HepG2 (cell line): ENCODE measurements around the gene HSPA1A. TPM values are rescaled to one million over a fixed set of nuclear protein-coding genes. Genes with fewer than 3 reads are reported as not detected.

Experiments used
- ATAC-seq: fragments of 200-7000 bp; cut with Tn5 transposase; 3 replicates; pipeline ENCODE4 v1.9.1; 2020; ENCODE audit warnings: mild to moderate bottlenecking, moderate library complexity
- BruUV-seq: library from RNA; stranded (reverse); fragments of 400-500 nt; replicated peaks from 2 replicates; lab custom pipeline; 2021; lab: Mats Ljungman, UMichigan
- CTCF ChIA-PET: fragments of 300-600 bp; formaldehyde crosslinking; extraction: SDS; loops from one replicate; lab custom pipeline; 2021; ENCODE audit warnings: low total read pairs, inconsistent platforms, low intra/inter-chr PET ratio; lab: Yijun Ruan, JAX
- POLR2A ChIA-PET: fragments of 350-600 bp; sonication (Branson Sonifier 250); formaldehyde crosslinking; loops from one replicate; lab custom pipeline; 2020; ENCODE audit warnings: antibody characterized with exemption, inconsistent platforms; lab: Yijun Ruan, JAX
- DNase-seq: peaks from one replicate; pipeline ENCODE4 v3.0.0-alpha.2; 2015; ENCODE audit warnings: low spot score
- FAIRE-seq: peaks from 3 replicates; lab custom pipeline; 2011; peaks lifted over from hg19 to GRCh38; lab: Jason Lieb, UNC
- H2AFZ ChIP-seq: one replicate; pipeline ENCODE4 v1.6.1; 2011; ENCODE audit warnings: low read length, inconsistent platforms
- H3K27ac ChIP-seq: fragments of 300-600 bp; 3 replicates; pipeline ENCODE4 v1.8.0; 2011; ENCODE audit warnings: mixed run types, mild to moderate bottlenecking, mixed read lengths, low read length, inconsistent platforms; ENCODE audit not compliant: insufficient read depth; ENCODE audit errors: extremely low read length
- H3K27me3 ChIP-seq, 2 experiments: fragments of 200-600 bp in 1 of 2; 2 replicates in 1 of 2; 3 replicates in 1 of 2; pipeline versions ENCODE4 v1.6.0 to v1.8.0; 2011; ENCODE audit warnings: low read length in 2 of 2, mild to moderate bottlenecking in 2 of 2, moderate library complexity in 2 of 2, inconsistent platforms in 1 of 2; ENCODE audit not compliant: insufficient read depth in 2 of 2, control insufficient read depth in 1 of 2
- H3K36me3 ChIP-seq, 2 experiments: fragments of 200-600 bp in 1 of 2; replicated peaks in 1 of 2; 2 replicates in 1 of 2; 3 replicates in 1 of 2; pipeline versions ENCODE4 v1.5.1 to v1.8.0; 2011; ENCODE audit warnings: low read length in 2 of 2, inconsistent platforms in 1 of 2; ENCODE audit not compliant: insufficient read depth in 2 of 2, control insufficient read depth in 1 of 2
- H3K4me1 ChIP-seq: 2 replicates; pipeline ENCODE4 v1.5.1; 2012; ENCODE audit warnings: low read length, inconsistent platforms; ENCODE audit not compliant: insufficient read depth
- H3K4me2 ChIP-seq: 2 replicates; pipeline ENCODE4 v1.6.0; 2011; ENCODE audit warnings: low read depth, low read length, inconsistent platforms
- H3K4me3 ChIP-seq, 3 experiments: fragments of 200-600 bp in 1 of 3; sonication (generic), shearing (Covaris generic) in 1 of 3; replicated peaks in 1 of 3; 2 replicates each; pipeline ENCODE4 v1.5.1; 2011 to 2016; ENCODE audit warnings: low read length in 3 of 3, inconsistent platforms in 2 of 3, low read depth in 2 of 3, mild to moderate bottlenecking in 2 of 3, control low read depth in 1 of 3, mixed read lengths in 1 of 3; ENCODE audit not compliant: insufficient read depth in 1 of 3
- H3K79me2 ChIP-seq: one replicate; pipeline ENCODE4 v1.6.1; 2011; ENCODE audit warnings: low read length, inconsistent platforms; ENCODE audit not compliant: insufficient read depth
- H3K9ac ChIP-seq: 2 replicates; pipeline ENCODE4 v1.6.0; 2011; ENCODE audit warnings: mild to moderate bottlenecking, low read depth, low read length, inconsistent platforms; ENCODE audit not compliant: insufficient read depth
- H3K9me3 ChIP-seq: 2 replicates; pipeline ENCODE4 v1.5.1; 2012; ENCODE audit warnings: mild to moderate bottlenecking, low read length
- H4K20me1 ChIP-seq: 2 replicates; pipeline ENCODE4 v1.6.0; 2011; ENCODE audit warnings: inconsistent platforms, mild to moderate bottlenecking, low read length, moderate library complexity; ENCODE audit not compliant: insufficient read depth
- CREB1 ChIP-seq, 2 experiments: fragments of 450-650 bp in 1 of 2; IDR thresholded peaks; 2 replicates each; pipeline ENCODE4 v1.6.1; 2016 to 2017; ENCODE audit warnings: control low read depth in 1 of 2, mild to moderate bottlenecking in 1 of 2, missing compliant biosample characterization in 1 of 2, missing genetic modification characterization in 1 of 2
- ERF ChIP-seq: IDR thresholded peaks from 2 replicates; pipeline ENCODE4 v1.6.1; 2018; ENCODE audit warnings: missing biosample characterization, missing genetic modification reagents
- FOXO4 ChIP-seq: sonication (generic); formaldehyde crosslinking; conservative IDR thresholded peaks from 2 replicates; pipeline ENCODE4 v1.8.1; 2023; ENCODE audit warnings: missing genetic modification reagents
- HNRNPLL ChIP-seq: fragments of 200-400 bp; formaldehyde crosslinking; IDR thresholded peaks from 2 replicates; pipeline ENCODE4 v1.6.1; 2017; ENCODE audit warnings: mild to moderate bottlenecking, low read depth, low read length; ENCODE audit not compliant: poor library complexity, severe bottlenecking
- MBNL3 ChIP-seq: fragments of 250-450 bp; sonication (Bioruptor Pico); conservative IDR thresholded peaks from 2 replicates; pipeline ENCODE4 v1.8.0; 2022; ENCODE audit warnings: mild to moderate bottlenecking, inconsistent platforms
- NFIB ChIP-seq: sonication (generic); formaldehyde crosslinking; IDR thresholded peaks from 2 replicates; pipeline ENCODE4 v1.9.0; 2021; ENCODE audit warnings: missing genetic modification reagents, mild to moderate bottlenecking, borderline replicate concordance
- POLR2A ChIP-seq, 2 experiments: IDR thresholded peaks; 2 replicates each; pipeline ENCODE4 v1.6.1; 2011; ENCODE audit warnings: low read depth in 2 of 2, low read length in 2 of 2, mild to moderate bottlenecking in 1 of 2, moderate library complexity in 1 of 2; ENCODE audit not compliant: insufficient read depth in 1 of 2
- SMAD1 ChIP-seq: sonication (generic); formaldehyde crosslinking; IDR thresholded peaks from 2 replicates; pipeline ENCODE4 v1.4.0; 2020; ENCODE audit warnings: missing genetic modification reagents, low read depth, mild to moderate bottlenecking, borderline replicate concordance
- ZFAT ChIP-seq: sonication (generic); formaldehyde crosslinking; conservative IDR thresholded peaks from 2 replicates; pipeline ENCODE4 v1.8.1; 2023; ENCODE audit warnings: missing genetic modification reagents, inconsistent platforms
- ZFP82 ChIP-seq: sonication (generic); formaldehyde crosslinking; IDR thresholded peaks from 2 replicates; pipeline ENCODE4 v1.5.1; 2020; ENCODE audit warnings: mild to moderate bottlenecking, missing genetic modification reagents, borderline replicate concordance
- ZNF276 ChIP-seq: sonication (generic); formaldehyde crosslinking; IDR thresholded peaks from 2 replicates; pipeline ENCODE4 v1.4.0; 2020; ENCODE audit warnings: mild to moderate bottlenecking, low read depth, missing genetic modification reagents
- ZNF615 ChIP-seq: sonication (generic); formaldehyde crosslinking; IDR thresholded peaks from 2 replicates; pipeline ENCODE4 v1.5.0; 2020; ENCODE audit warnings: mild to moderate bottlenecking, missing genetic modification reagents, borderline replicate concordance
- ZNF674 ChIP-seq: sonication (generic); formaldehyde crosslinking; IDR thresholded peaks from 2 replicates; pipeline ENCODE4 v1.5.0; 2020; ENCODE audit warnings: low read depth, mild to moderate bottlenecking, missing genetic modification reagents
- ZNF816 ChIP-seq: sonication (generic); formaldehyde crosslinking; IDR thresholded peaks from 2 replicates; pipeline ENCODE4 v1.8.0; 2022; ENCODE audit warnings: missing genetic modification reagents, mild to moderate bottlenecking, borderline replicate concordance
- WGBS: methylation state at CpG from one replicate; pipeline ENCODE4 v1.1.6; 2017; ENCODE audit warnings: low lambda C conversion rate; 5-methylcytosine and 5-hydroxymethylcytosine counted together
- in situ Hi-C: cut with HindIII; loops from 2 replicates; pipeline ENCODE4 v1.10.0; 2017; ENCODE audit warnings: low pct_unique_long_range_greater_than_20kb; ENCODE audit not compliant: extremely low pct_ligation_motif_present
- intact Hi-C: fragments of 100-400 bp; cut with micrococcal nuclease; formaldehyde crosslinking; loops from one replicate; pipeline ENCODE4 v1.10.0; 2022; ENCODE audit not compliant: unreplicated experiment
- polyA plus RNA-seq, 8 experiments: library from polyadenylated mRNA; depleted of rRNA in 3 of 8; stranded (reverse) in 7 of 8; unstranded in 1 of 8; fragments of >200 nt; fragmentation: Illumina TruSeq in 4 of 8; extraction: Trizol in 4 of 8; gene quantifications; 2 replicates each; pipeline versions ENCODE4 v1.2.1 to v1.2.3, GENCODE V29; 2011 to 2016; ENCODE audit warnings: low read depth in 4 of 8, missing spikeins in 1 of 8, mixed read lengths in 1 of 8; ENCODE audit not compliant: insufficient read depth in 1 of 8
- total RNA-seq, 5 experiments: library from RNA; depleted of rRNA; stranded (reverse); fragments of >200 nt; fragmentation: Illumina TruSeq; extraction: Trizol; gene quantifications; 2 replicates each; pipeline ENCODE4 v1.2.3, GENCODE V29; 2016; ENCODE audit warnings: low read depth in 1 of 5

Gene HSPA1A
- total and polyA plus RNA-seq, 2 of the 13 experiments (the other 11 are each of a cell fraction or from before 2014, with no cell fraction given), result 44.5 to 85.0 TPM

GRCh38 chr6:31861150-31861549, 45.8 kb downstream of the HSPA1A start:
- peaks cover 57% of the 10 kb centered on the region for H3K4me1 ChIP-seq
- H3K4me2 ChIP-seq, result peak overlapping the region; percentile 93
- BruUV-seq, result no TSS peak
- ChIA-PET CTCF (no interaction called here), POLR2A (interaction anchor here (1.4 kb wide), 1 partner anchor 63 kb away, joined by 4 read pairs; no protein-coding TSS in a partner anchor)
- 93% methylated on average over 7 of the region's 7 CpGs for WGBS
- H3K9ac ChIP-seq, result peak overlapping the region; percentile 89
- no peaks in the 10 kb centered on the region; a peak in 1 of 5 replicates for H3K27me3 ChIP-seq
- no peak for ATAC-seq
- DNase-seq, result no peak
- H4K20me1 ChIP-seq, result no peaks in the 10 kb centered on the region
- H3K36me3 ChIP-seq, result peaks cover 8 to 33% of the 10 kb centered on the region in 2 experiments; a peak in 4 of 5 replicates
- intact Hi-C loops (no loop called here), in situ Hi-C loops (no loop called here)
- H3K79me2 ChIP-seq, result peaks cover 35% of the 10 kb centered on the region
- no peak overlapping the region for H3K27ac ChIP-seq
- FAIRE-seq, result no peak
- H3K4me3 ChIP-seq, result no peak overlapping the region
- TF ChIP-seq ZNF816 (CRISPR knock-in tag) (peak; percentile 42; the same call in 1 of the 2 replicates), ZFP82 (CRISPR knock-in tag) (peak; percentile 59; the same call in 1 of the 2 replicates), POLR2A (IDR thresholded peaks at IDR 0.05; ENCODE audit: insufficient read depth in 1 of 2, low read depth in 2 of 2, low read length in 2 of 2) (peak in 1 of 2 experiments; percentile 13; a peak in 1 of 4 replicates), FOXO4 (CRISPR knock-in tag) (0 out of 2 replicates have a peak, but pooled peaks have one; percentile 34), ZFAT (CRISPR knock-in tag) (no peak), ERF (CRISPR knock-in tag) (no peak)
- H3K9me3 ChIP-seq, result no peaks in the 10 kb centered on the region
- H2AFZ ChIP-seq, result no peak overlapping the region

GRCh38 chr6:31861919-31862343, 46.6 kb downstream of the HSPA1A start:
- peak overlapping the region; percentile 75 to 99 (median 84) for H3K4me3 ChIP-seq
- H3K27me3 ChIP-seq, result no peaks in the 10 kb centered on the region; a peak in 1 of 5 replicates
- peaks cover 65% of the 10 kb centered on the region for H3K4me1 ChIP-seq
- H3K4me2 ChIP-seq, result peak overlapping the region; percentile 93
- peak overlapping the region; percentile 89 for H3K9ac ChIP-seq
- H3K36me3 ChIP-seq, result peaks cover 8 to 33% of the 10 kb centered on the region in 2 experiments; a peak in 4 of 5 replicates
- 15% methylated on average over 17 of the region's 17 CpGs for WGBS
- ChIA-PET POLR2A (interaction anchor here (0.8 to 5.4 kb wide), 27 partner anchors 11 to 209 kb away, joined by 3 to 264 read pairs (median 10); partner anchors contain the start of genes APOM, BAG6, C2 and CFB), CTCF (no interaction called here)
- in situ Hi-C loops, result no loop called here
- no peak for FAIRE-seq
- intact Hi-C loops, result loop anchor here (1.0 to 2.0 kb wide), 2 partner anchors 27 to 90 kb away; no protein-coding TSS in a partner anchor
- no peaks in the 10 kb centered on the region for H4K20me1 ChIP-seq
- H3K27ac ChIP-seq, result peak overlapping the region; percentile 61
- no peak for DNase-seq
- no TSS peak for BruUV-seq
- H3K9me3 ChIP-seq, result no peaks in the 10 kb centered on the region
- H2AFZ ChIP-seq, result no peak overlapping the region
- peaks cover 35% of the 10 kb centered on the region for H3K79me2 ChIP-seq
- ATAC-seq, result no peak
- TF ChIP-seq SMAD1 (CRISPR knock-in tag), result peak; percentile 12; the same call in 1 of the 2 replicates
- 0 out of 2 replicates have a peak, but pooled peaks have one; percentile 20 for TF ChIP-seq ZNF615 (CRISPR knock-in tag)
- peak; percentile 10; the same call in 1 of the 2 replicates for TF ChIP-seq ZNF276
- no peak for TF ChIP-seq CREB1 (IDR thresholded peaks at IDR 0.05)
- TF ChIP-seq CREB1 (CRISPR knock-in tag; IDR thresholded peaks at IDR 0.05), result 0 out of 2 replicates have a peak, but pooled peaks have one; percentile 24
- no peak for TF ChIP-seq MBNL3
- no peak for TF ChIP-seq HNRNPLL
- TF ChIP-seq NFIB (CRISPR knock-in tag), result peak; percentile 41; the same call in 1 of the 2 replicates
- TF ChIP-seq ZNF674 (CRISPR knock-in tag), result peak; percentile 79; the same call in 1 of the 2 replicates
